Measurements from ENCODE around the gene TESMIN.

The TESMIN gene

GRCh38 chr11:68759991-68760390 lies 8.7 kb upstream of the TESMIN start:
- no peak for TF ChIP-seq SUZ12 (IDR thresholded peaks at IDR 0.05)
- TF ChIP-seq CTBP1 (IDR thresholded peaks at IDR 0.05; ENCODE audit: borderline replicate concordance): no peak
- no peak for TF ChIP-seq BHLHE40 (IDR thresholded peaks at IDR 0.05; ENCODE audit: borderline replicate concordance)
- TF ChIP-seq HDGF (IDR thresholded peaks at IDR 0.05; ENCODE audit: borderline replicate concordance): no peak
- TF ChIP-seq FOXM1 (IDR thresholded peaks at IDR 0.05; ENCODE audit: borderline replicate concordance): no peak
- TF ChIP-seq, protein P1, sequence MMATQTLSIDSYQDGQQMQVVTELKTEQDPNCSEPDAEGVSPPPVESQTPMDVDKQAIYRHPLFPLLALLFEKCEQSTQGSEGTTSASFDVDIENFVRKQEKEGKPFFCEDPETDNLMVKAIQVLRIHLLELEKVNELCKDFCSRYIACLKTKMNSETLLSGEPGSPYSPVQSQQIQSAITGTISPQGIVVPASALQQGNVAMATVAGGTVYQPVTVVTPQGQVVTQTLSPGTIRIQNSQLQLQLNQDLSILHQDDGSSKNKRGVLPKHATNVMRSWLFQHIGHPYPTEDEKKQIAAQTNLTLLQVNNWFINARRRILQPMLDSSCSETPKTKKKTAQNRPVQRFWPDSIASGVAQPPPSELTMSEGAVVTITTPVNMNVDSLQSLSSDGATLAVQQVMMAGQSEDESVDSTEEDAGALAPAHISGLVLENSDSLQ (IDR thresholded peaks at IDR 0.05): no peak
- TF ChIP-seq ELF4 (IDR thresholded peaks at IDR 0.05): no peak
- TF ChIP-seq FOXA1 (IDR thresholded peaks at IDR 0.05): no peak
- no peak for TF ChIP-seq SP1 (IDR thresholded peaks at IDR 0.05)
- TF ChIP-seq ZNF384 (IDR thresholded peaks at IDR 0.05): no peak
- no peak for TF ChIP-seq NFRKB (IDR thresholded peaks at IDR 0.05)
- TF ChIP-seq L3MBTL2 (conservative IDR thresholded peaks at IDR 0.05): no peak
- TF ChIP-seq TARDBP (IDR thresholded peaks at IDR 0.05): no peak
- TF ChIP-seq LEF1 (IDR thresholded peaks at IDR 0.05; ENCODE audit: borderline replicate concordance): no peak
- TF ChIP-seq ARNT (IDR thresholded peaks at IDR 0.05): no peak
- CTCF ChIA-PET: no interaction called here
- POLR2A ChIA-PET: no interaction called here
- no peak for DNase-seq (ENCODE audit: extremely low spot score)

DNA sequence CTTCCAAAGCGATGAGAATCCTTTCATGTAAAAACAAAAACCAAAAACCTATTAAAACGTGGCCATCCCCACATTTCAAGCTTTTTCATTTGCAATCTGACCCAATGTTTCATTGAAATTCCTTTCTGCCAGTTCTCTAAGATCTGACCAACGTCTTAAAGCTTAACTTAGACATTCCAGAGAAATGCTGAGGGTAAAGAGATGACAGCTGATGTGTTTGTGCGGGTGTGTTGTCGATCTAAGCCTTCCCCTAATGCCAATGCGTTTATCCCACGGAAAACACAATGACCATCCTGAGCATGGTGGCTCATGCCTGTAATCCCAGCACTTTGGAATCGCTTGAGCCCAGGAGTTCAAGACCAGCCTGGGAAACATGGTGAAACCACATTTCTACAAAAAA lies 6.4 kb upstream of the TESMIN start:
- POLR2A ChIA-PET: no interaction called here
- CTCF ChIA-PET: no interaction called here
- TF ChIP-seq FOXK2 (IDR thresholded peaks at IDR 0.05) (no peak), FOXA1 (IDR thresholded peaks at IDR 0.05) (no peak), CTBP1 (IDR thresholded peaks at IDR 0.05; ENCODE audit: borderline replicate concordance) (no peak), SUZ12 (IDR thresholded peaks at IDR 0.05) (no peak), L3MBTL2 (conservative IDR thresholded peaks at IDR 0.05) (no peak), ELF4 (IDR thresholded peaks at IDR 0.05) (no peak), ZNF384 (IDR thresholded peaks at IDR 0.05) (no peak)
- no peak for DNase-seq (ENCODE audit: extremely low spot score)

DNA sequence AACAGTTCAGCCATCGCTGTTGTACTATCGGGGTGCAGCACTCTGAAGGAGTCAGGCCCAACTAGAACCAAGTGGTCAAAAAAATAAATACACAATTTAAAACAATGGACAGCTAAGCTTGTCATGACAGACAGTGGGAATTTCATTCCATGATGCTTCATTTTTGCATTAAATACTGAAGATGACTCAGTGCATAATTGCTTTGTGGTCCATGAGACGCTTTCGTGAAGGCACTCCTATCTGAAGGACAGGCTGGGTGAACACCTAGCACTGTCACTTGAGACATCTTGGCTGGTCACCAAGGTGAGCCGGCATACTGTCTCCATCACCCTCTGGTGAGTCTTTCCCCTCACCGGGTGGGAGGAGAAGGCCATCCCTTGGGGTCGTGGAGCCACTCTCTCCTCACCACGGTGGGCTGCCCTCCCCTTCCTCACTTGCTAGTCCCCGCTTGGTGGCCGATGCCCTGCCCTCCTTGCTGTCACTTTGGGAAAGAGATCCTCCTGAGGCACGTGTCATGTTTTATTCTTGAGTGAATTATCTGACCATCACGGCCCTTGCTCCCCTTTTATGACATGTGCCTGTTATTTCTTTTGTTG lies 4.9 kb upstream of the TESMIN start:
- TF ChIP-seq ZNF384 (IDR thresholded peaks at IDR 0.05) (no peak), FOXM1 (IDR thresholded peaks at IDR 0.05; ENCODE audit: borderline replicate concordance) (no peak), ARNT (IDR thresholded peaks at IDR 0.05) (no peak), ELF4 (IDR thresholded peaks at IDR 0.05) (no peak), CTBP1 (IDR thresholded peaks at IDR 0.05; ENCODE audit: borderline replicate concordance) (no peak), FOXK2 (IDR thresholded peaks at IDR 0.05) (no peak), HDGF (IDR thresholded peaks at IDR 0.05; ENCODE audit: borderline replicate concordance) (no peak), SP1 (IDR thresholded peaks at IDR 0.05) (no peak), BHLHE40 (IDR thresholded peaks at IDR 0.05; ENCODE audit: borderline replicate concordance) (no peak), L3MBTL2 (conservative IDR thresholded peaks at IDR 0.05) (no peak), SUZ12 (IDR thresholded peaks at IDR 0.05) (no peak), FOXA1 (IDR thresholded peaks at IDR 0.05) (no peak), NFRKB (IDR thresholded peaks at IDR 0.05) (no peak), TARDBP (IDR thresholded peaks at IDR 0.05) (no peak), LEF1 (IDR thresholded peaks at IDR 0.05; ENCODE audit: borderline replicate concordance) (no peak)
- TF ChIP-seq, protein P1 (IDR thresholded peaks at IDR 0.05): no peak
- DNase-seq (ENCODE audit: extremely low spot score): no peak
- ChIA-PET CTCF (interaction anchor here (0.5 kb wide), 1 partner anchor 52 kb away, joined by 3 read pairs; no protein-coding TSS in a partner anchor), POLR2A (no interaction called here)

- ChIA-PET CTCF (no interaction called here), POLR2A (no interaction called here)
- no peak for TF ChIP-seq TARDBP (IDR thresholded peaks at IDR 0.05)
- TF ChIP-seq BHLHE40 (IDR thresholded peaks at IDR 0.05; ENCODE audit: borderline replicate concordance): no peak
- TF ChIP-seq ELF4 (IDR thresholded peaks at IDR 0.05): no peak
- no peak for TF ChIP-seq CTBP1 (IDR thresholded peaks at IDR 0.05; ENCODE audit: borderline replicate concordance)
- TF ChIP-seq HDGF (IDR thresholded peaks at IDR 0.05; ENCODE audit: borderline replicate concordance): no peak
- TF ChIP-seq L3MBTL2 (conservative IDR thresholded peaks at IDR 0.05): no peak
- no peak for TF ChIP-seq ZNF384 (IDR thresholded peaks at IDR 0.05)
- no peak for TF ChIP-seq FOXK2 (IDR thresholded peaks at IDR 0.05)
- no peak for TF ChIP-seq NFRKB (IDR thresholded peaks at IDR 0.05)
- no peak for TF ChIP-seq SUZ12 (IDR thresholded peaks at IDR 0.05)
- TF ChIP-seq FOXA1 (IDR thresholded peaks at IDR 0.05): no peak
- no peak for DNase-seq (ENCODE audit: extremely low spot score)
Measured at GRCh38 chr11:68753300-68753699, 2.0 kb upstream of the TESMIN start.

DNA sequence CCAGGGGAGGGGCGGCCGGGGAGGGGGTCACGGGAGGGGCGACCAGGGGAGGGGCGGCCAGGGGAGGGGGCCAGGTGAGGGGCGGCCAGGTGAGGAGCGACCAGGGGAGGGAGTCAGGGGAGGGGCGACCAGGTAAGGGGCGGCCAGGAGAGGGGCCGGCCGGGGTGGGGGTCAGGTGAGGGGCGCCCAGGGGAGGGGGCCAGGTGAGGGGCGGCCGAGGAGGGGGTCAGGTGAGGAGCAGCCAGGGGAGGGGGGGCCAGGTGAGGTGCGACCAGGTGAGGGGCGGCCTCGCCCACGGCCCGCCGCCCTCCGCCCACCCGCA lies 355 bp downstream of the TESMIN start:
- CTCF ChIA-PET: no interaction called here
- no peak for TF ChIP-seq ELF4 (IDR thresholded peaks at IDR 0.05)
- no peak for DNase-seq (ENCODE audit: extremely low spot score)
- POLR2A ChIA-PET: no interaction called here

GRCh38 chr11:68750195-68751003 lies 921 bp downstream of the TESMIN start:
- no peak for DNase-seq (ENCODE audit: extremely low spot score)
- no peak for TF ChIP-seq FOXM1 (IDR thresholded peaks at IDR 0.05; ENCODE audit: borderline replicate concordance)
- TF ChIP-seq NFRKB (IDR thresholded peaks at IDR 0.05): no peak
- no peak for TF ChIP-seq FOXA1 (IDR thresholded peaks at IDR 0.05)
- no peak for TF ChIP-seq LEF1 (IDR thresholded peaks at IDR 0.05; ENCODE audit: borderline replicate concordance)
- no peak for TF ChIP-seq FOXK2 (IDR thresholded peaks at IDR 0.05)
- no peak for TF ChIP-seq BHLHE40 (IDR thresholded peaks at IDR 0.05; ENCODE audit: borderline replicate concordance)
- no peak for TF ChIP-seq HDGF (IDR thresholded peaks at IDR 0.05; ENCODE audit: borderline replicate concordance)
- no peak for TF ChIP-seq L3MBTL2 (conservative IDR thresholded peaks at IDR 0.05)
- ChIA-PET CTCF (no interaction called here), POLR2A (no interaction called here)

Measured in HEK293T (cell line).